Activated CD4-positive, alpha-beta T cell treated with anti-CD3 and anti-CD28 coated beads, Interleukin-2, Interleukin-4, amounts not matched to agents 100 ng/mL and 50 ng/mL, durations not matched to agents 16 hours and 8 hours (primary cell): ENCODE measurements around the gene LRRC4B.
A peak's percentile ranks its signal among the peaks of the same experiment; 100 is the strongest.

Experiments used
- DNase-seq: peaks from one replicate; pipeline ENCODE4 v3.0.0-alpha.2; 2020; ENCODE audit warnings: low spot score

The LRRC4B gene

GRCh38 chr19:50570997-50571396 lies 2.8 kb upstream of the LRRC4B start:
- no peak for DNase-seq

- DNase-seq = no peak
These were observed 1.8 kb upstream of the LRRC4B start for GRCh38 chr19:50569938-50570540.

- DNase-seq = no peak
These were observed 778 bp upstream of the LRRC4B start for GRCh38 chr19:50568728-50569698.

GRCh38 chr19:50567052-50567841 lies 988 bp downstream of the LRRC4B start:
- no peak for DNase-seq

GRCh38 chr19:50565984-50566903 lies 2.0 kb downstream of the LRRC4B start:
- no peak for DNase-seq

- no peak for DNase-seq
These were observed 3.8 kb downstream of the LRRC4B start for GRCh38 chr19:50564229-50565105.

- DNase-seq = no peak
These were observed 4.6 kb downstream of the LRRC4B start for GRCh38 chr19:50563597-50563996.

- DNase-seq = no peak
These were observed 5.2 kb downstream of the LRRC4B start for GRCh38 chr19:50562996-50563395.

GRCh38 chr19:50562329-50562728 lies 5.9 kb downstream of the LRRC4B start:
- DNase-seq = no peak

GRCh38 chr19:50559636-50560035 lies 8.6 kb downstream of the LRRC4B start:
- DNase-seq = no peak

GRCh38 chr19:50558449-50558848 lies 9.8 kb downstream of the LRRC4B start:
- DNase-seq = no peak

GRCh38 chr19:50558039-50558438 lies 10.2 kb downstream of the LRRC4B start:
- DNase-seq = no peak

- DNase-seq = no peak
These were observed 11.1 kb downstream of the LRRC4B start for GRCh38 chr19:50557009-50557613.

GRCh38 chr19:50556282-50557008 lies 11.8 kb downstream of the LRRC4B start:
- DNase-seq = peak; percentile 81

- no peak for DNase-seq
These were observed 12.6 kb downstream of the LRRC4B start for GRCh38 chr19:50555450-50556281.

GRCh38 chr19:50555033-50555432 lies 13.2 kb downstream of the LRRC4B start:
- no peak for DNase-seq

- no peak for DNase-seq
These were observed 14.0 kb downstream of the LRRC4B start for GRCh38 chr19:50554212-50554611.

- no peak for DNase-seq
These were observed 15.0 kb downstream of the LRRC4B start for GRCh38 chr19:50553134-50553703.
